GM19452 (cell line): Measurements from ENCODE around the gene LMCD1.

Source experiments
- ATAC-seq: cut with Tn5 transposase; IDR thresholded peaks from one replicate; pipeline ENCODE4 v1.9.1; 2021; ENCODE audit not compliant: unreplicated experiment

LMCD1 gene

DNA sequence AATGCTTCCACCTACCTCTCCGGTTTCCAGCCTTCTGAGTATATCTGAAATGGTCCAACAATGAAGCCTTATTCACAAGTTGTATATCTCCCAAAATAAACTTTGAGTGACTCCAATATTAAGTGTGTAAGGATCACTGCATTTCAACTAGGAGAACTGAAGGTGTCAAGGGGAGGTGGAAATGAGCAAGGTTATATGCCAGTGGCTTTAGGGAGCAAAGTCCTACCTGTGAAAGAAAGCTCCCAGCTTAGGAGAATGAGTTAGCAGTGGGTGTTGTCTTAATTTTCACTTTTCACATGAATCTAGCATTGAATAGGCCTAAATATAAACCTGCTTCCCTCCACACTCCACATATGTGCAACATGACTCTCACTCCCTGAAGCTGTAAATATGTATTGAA, 29.0 kb downstream of the LMCD1 start:
- ATAC-seq, result no peak

DNA sequence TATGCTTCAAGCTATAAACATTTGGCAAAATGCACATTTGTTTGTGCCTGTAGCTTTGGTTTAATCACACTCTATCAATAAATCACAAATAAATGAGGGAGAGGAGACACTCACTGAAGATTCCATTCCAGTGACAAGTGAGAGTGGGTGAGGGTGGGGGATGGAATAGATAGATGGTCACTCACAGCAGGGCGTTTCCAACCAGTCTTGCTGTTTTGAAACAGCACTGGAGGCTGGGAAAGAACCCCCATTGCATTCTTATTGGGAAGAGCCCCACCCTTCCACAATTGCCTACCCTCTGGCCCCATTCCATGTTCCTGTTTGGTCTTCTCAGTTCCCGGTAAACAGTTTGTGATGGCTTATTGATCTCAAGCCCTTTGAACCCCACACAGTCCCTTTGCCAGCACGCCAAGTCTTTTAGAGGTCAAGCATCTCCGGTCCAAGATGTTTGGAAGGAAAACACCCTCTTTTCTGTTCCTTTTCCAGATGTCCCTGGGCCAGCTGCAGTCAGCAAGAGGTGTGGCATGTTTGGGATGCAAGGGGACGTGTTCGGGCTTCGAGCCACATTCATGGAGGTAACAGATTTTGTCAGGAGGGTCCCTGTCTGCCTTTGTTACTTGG, 30.7 kb downstream of the LMCD1 start:
- ATAC-seq, result no peak

DNA sequence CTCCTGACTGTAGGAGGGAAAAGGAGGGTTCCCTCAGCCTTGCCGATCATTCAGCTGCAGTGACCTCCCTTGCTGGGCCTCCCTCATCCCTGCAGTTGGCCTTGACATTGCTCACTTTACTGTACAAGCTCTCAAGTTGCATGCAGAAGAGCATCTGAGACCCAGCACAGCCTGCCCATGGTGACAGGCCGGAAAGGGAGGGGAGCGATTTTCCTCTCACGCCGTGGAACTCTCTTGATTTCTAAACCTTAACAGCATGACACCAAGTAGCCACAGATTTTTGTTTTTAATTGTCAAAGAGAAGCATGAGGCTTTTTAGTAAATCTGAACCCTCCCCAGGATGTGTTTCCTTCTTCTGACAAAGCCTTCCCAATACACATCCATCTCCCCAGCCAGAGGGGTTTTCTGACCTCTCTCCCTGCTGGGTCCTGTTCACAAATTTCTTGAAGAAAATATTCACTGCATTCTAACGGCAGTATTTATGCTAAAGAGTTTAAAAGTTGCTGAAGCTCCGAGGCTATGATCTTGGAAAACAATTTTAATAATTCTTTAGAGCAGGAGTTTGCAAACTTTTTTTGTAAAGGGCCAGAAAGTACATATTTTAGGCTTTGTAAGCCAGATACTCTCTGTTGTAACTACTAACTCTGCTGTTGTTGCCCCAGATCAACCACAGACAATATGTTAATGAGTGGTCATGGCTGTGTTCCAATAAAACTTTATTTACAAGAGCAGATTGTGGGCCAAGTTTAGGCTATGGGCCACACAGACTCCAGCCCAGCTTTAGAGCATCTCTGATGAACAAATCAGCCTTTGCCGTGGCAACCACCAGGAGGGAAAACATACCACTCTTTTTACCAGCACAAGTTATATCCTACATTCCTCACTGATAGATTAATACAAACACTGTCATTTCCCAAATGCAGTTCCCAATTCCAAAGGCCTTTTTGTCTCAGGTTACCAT, 34.8 kb downstream of the LMCD1 start:
- ATAC-seq, result no peak

DNA sequence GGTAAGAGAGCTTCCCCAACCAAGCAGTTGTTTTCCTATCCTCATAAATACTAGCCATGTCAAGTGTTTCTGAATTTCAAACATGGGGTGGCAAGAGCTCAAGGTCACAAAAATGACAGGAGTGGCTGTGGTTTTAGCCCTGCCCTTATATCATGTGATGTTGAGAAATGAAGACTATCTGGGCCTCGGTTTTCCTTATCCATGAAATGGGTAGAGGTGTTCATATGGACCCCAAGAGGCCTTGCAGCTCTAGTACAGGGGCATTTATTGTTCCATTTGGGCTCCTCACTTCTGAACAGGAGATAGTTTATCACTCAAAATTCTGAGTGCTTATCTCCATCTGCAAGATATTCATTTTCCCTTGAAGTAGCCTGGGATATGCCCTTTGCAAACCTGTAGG, 35.8 kb downstream of the LMCD1 start:
- no peak for ATAC-seq

DNA sequence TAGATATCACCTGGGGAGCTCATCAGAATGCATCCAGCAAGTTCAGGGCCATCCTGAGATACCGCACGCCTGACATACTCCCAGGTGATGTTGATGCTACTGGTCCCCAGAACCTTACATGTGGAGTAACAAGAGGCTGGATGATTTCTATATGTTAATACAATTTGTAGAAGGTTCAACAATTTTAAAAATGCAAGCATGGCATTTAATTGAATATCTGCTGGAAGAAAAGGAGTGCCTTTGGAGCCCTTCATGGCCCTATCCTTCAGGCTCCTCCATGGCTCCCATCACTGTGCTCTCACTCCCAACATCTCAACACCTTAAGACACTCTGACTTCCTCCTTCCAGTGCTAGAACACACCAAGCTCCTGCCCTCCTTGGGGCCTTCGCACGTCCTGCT, 36.6 kb downstream of the LMCD1 start:
- no peak for ATAC-seq

DNA sequence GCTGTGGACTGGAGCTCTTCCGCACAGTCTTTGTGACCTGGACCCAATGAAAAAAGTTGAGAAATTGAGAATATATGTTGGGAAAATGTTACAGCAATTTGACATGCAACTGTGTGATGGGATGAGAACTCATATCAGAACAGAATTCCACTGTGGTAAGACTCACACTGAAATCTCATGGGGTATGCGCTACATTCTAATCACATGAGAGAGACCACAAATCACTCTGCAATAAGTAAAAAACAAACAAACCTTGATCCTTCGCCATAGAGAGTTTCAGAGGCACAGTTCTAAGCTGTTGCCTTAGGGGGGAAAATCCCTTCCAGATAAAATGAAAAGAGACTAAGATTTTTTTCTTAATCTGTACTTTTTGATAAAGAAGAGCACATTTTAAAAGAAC, 37.3 kb downstream of the LMCD1 start:
- ATAC-seq, result no peak

DNA sequence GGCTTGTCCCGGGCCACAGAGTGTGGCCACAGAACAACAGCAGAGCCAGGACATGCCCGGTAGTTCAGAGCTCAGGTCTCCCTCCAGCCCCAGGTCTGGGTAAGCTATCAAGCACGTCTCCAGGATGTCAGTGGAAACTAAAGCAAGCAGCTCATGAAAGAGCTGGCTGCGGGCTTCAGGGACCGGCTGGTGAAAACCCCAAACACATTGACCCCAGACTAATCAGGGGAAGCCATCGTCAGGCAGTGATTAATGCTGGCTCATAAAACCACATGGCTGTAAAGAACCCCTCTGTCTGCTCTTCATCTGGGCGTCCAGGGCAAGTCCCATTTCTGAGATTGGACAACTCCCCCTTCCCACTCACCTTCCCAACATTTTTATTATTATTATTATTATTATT, 37.8 kb downstream of the LMCD1 start:
- ATAC-seq, result no peak

DNA sequence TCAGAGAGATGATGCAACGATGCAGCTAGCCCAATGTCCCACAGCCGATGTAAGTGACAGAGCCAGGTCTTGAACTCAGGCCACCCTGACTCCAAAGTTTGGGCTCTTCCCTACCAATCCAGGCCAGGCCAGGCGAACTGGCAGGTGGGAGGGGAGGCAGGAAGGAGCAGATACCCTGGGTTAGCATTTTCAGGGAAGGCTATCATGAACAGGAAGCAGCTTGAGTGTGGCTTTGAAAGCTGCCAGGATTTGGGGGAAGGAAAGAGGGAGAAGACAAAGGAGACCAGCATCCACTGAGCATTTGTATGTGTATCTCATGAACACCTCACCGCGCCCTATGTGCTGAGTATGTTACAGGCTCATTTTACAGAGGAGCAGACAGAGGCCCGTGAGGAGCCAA, 38.8 kb downstream of the LMCD1 start:
- no peak for ATAC-seq

DNA sequence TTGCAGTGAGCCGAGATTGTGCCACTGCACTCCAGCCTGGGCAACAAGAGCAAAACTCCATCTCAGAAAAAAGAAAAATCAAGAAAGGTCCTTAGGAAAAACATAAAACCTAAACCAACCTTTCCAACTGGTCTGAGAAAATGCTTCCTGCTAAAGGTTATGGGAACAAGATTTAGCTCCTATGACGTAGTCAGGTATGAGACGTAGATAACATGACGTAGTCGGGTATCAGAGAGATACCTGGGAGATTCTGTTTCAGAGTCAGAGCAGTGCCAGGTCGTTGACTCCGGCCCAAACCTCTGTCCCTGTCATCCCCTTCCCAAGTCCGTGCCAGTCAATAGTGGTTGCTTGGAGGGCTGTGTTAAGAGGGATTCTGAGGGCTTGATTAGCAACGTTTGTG, 39.9 kb downstream of the LMCD1 start:
- ATAC-seq, result no peak

DNA sequence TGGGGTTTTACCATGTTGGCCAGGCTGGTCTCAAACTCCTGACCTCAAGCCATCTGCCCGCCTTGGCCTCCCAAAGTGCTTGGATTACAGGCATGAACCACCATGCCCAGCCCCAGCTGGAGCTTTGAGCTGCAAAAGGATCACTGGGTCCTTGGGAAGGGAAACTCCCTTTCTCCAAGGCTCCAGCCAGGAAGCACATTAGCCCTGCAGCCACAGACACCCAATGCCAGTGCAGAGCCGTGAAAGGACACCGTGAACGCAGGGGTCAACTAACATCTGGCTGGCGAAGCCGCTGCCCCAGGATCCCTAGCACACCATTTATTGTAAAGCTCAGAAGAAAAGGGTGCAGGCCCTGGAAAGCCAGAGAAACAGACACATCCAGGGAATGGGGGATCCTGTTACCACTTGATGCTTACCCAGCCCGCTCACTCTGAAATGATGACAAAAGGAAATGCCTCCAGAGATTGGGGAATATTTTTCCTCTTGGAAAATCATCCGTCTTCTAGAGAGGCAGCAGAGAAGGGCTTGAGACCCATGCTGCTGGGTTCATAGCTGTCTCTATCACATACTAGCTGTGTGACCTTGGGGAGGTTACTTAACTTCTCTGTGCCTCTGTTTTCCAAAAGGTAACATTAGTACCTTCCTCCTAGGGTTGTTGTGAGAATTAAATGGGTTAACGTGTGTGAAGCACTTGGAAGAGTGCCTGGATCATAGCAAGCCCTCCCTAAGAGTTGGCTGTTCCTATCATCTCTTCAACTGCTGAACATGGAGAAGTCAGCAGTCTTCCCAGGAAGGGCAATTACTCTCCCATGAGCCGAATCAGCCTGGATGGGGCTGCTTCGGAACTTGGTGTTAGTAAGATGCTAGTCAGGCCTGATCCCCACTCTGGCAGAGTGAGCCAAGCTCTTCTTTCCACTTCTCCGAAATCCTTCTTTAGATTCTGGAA, 40.8 kb downstream of the LMCD1 start:
- no peak for ATAC-seq

DNA sequence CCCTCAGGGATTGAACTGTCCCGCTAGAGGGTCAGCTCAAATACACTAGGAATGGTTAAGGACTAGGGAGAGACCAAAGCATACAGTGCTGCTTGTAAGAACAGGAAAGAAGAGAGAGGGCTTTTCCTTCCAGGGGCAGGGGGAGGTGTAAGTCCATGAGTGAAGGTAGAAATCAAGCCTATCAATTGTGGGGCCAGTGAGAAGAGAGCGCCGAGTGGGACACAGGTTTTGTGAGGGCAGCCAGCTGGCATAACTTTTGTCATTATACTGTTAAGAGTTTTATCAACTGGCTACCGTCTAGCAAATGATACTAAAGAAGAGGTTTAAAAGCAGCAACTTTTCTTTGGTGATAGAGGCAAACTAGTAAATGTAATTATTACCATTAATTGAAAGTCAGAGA, 45.0 kb downstream of the LMCD1 start:
- no peak for ATAC-seq

DNA sequence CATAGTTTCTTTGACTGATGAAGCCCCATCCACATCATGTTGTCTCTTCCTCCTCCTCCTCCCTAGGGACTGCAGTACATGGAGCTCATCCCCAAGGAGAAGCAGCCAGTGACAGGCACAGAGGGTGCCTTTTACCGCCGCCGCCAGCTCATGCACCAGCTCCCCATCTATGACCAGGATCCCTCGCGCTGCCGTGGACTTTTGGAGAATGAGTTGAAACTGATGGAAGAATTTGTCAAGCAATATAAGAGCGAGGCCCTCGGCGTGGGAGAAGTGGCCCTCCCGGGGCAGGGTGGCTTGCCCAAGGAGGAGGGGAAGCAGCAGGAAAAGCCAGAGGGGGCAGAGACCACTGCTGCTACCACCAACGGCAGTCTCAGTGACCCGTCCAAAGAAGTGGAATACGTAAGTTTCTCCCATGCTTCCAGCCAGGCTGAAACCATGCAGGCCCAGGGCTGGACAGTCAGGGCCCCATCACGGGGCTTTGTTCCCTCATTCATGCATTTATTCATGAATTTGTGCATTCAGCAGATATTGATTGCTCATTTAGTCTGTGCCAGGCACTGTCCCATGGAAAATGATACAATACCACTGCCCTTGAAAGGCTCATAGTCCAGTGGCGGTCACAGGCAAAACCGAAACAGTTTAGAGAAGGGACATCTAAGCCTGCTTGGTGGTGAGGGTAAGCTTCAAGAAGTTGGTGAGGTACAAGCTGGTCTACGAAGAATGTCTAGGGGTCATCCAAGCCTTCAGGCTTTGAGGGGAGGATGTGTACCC, 47.1 kb downstream of the LMCD1 start:
- no peak for ATAC-seq

DNA sequence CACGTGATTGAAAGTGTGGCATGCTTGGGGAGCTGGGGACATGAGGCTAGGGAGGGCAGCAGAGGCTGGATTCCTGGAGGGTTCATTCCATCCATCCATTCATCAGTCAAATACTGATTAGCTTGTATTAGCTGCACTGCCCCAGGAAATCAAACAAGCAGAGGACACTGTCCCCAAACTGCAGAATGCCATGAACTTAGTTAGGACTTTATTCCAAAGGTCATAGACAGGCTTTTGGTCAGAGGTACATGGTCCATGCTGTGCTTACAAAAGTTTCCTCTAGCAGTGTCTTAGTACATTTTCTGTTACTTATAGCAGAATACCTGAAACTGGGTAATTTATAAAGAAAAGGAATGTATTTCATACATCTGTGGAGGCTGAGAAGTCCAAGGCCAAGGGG, 47.7 kb downstream of the LMCD1 start:
- no peak for ATAC-seq

DNA sequence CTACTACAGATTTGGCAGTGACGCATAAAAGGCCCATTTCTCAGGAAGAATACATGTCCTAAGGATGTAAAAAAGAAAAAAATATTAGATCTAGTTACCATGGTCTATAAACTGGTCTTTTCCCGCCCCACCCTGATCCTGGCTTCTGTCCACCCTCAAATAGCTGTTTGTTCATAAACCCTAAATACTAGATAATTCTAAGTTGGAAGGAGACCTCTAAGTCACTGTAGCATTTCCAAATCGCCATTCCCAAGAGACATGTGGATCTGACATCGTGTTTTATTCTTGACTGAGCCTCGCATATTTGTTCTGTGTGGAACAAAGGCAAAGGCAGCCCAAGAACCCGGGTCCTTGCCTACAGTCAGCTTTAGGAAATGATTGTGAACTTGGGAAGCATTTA, 49.0 kb downstream of the LMCD1 start:
- no peak for ATAC-seq

DNA sequence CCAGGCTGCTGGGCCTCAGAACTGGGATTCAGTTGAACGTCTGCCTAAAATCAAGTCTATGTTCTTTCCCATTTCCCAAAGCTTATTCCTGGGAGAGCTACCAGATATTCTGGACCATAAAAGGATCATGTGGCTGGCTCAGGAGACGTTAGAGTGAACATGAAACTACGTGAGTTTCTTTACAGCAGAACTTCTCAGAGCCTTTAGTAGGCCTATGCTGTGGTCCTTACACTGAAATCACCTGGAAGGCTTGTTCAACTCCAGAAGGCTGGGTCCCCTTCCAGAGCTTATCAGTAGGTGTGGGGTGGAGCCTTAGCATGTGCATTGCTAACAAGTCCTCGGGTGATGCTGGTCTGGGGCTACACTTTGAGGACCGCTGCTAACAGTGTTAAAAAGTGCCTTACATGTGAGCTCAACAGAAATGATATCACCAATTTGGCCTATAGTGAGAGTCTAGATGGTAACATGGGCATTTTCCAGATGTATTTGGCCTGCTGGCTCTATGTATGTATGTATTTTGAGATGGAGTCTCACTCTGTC, 50.7 kb downstream of the LMCD1 start:
- ATAC-seq, result no peak

DNA sequence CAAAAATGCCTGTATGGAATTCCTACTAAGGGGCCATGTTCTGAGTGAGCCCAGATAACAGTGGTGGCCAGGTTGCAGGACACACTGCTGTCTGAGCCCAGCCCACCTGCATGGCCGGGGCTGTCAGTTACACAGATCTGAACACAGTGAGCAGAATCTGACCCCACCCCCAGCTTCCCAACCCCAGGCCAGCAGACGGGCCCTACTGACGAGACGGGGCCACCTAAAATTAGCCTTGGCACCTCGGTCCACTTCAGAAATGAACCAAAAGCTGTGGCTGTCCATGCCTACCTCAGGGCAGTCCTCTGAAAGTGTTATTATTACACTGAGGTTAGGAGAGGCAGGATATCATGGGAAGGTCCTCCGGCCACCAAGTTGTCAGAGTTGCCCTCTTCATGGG, 51.8 kb downstream of the LMCD1 start:
- no peak for ATAC-seq

DNA sequence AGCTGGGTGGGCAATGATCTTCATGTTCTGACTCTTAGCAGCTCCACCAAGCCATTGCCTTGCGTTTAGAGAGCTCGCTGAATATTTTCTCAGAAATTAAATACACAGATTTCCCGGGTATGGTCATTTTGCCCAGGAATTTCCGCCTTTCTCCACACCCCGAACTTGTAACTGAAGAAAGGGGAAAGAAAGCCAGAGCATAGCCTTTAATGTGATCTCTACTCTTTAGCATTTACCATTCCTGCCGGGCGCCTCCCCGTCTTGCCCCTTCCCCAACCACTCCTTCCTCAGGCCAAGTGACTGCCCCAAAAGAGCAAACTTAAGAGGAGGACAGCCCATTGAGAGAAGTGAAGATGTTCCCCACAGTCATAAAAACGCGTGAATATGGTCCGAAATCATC, 53.1 kb downstream of the LMCD1 start:
- no peak for ATAC-seq

DNA sequence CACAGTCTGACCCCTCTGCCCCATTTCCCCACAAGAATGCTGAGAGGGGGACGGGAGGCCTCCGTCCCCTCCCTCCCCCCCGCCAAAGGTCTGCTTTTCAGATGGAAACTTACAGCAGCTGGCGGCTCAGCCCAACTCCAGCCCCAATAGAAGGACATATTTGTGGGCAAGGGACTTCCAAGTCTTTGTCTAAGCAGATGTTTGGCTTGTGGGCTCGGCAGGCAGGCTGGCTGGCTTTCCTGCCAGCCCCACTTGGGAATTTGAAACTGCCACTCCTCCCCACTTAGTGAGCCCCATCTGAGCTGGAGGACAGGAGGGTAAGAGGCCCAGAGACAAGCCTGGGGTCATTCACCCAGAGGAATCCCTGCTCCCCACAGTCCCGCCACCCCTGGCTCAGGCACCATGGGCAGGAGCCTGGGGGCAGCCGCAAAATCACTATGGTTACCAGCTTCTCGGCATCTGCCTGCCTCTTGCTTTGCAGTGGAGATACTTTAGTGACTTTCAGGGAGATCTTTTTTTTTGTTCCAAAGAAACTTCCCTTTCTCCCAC, 53.6 kb downstream of the LMCD1 start:
- ATAC-seq, result no peak

DNA sequence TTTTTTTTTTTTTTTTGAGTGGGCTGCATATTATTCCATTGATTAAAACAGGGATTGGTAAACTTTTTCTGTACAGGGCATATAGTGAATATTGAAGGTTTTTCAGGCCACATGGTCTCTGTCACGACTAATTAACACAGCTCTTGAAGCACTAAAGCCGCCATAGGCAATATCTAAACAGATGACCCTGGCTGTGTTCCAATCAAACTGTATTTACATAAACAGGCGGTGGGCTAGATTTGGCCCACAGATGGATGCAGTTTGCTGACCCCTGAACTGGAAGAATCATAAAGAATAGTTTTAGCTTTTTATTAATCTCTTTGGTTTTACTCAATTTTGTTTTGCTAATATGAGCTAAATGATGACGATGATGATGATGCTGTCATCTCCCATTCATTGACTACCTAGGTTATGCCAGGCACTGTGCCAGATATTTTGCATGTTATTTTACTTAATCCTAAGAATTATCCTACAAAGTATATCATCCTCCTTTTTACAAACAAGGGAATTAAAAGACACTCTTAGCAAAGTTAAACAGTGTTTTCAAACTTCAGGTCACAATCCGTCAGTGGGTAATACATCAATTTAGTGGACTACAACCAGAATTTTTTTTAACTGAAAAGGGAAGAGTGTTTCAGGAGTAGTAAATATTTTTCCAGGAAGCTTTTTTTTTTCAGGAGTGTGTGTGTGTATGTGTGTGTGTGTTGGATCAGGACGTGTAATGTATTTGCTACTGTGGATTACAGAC, 54.3 kb downstream of the LMCD1 start:
- ATAC-seq, result no peak
